Erythroblast (primary cell): Measurements from ENCODE around the gene PDLIM5.

Source experiments
- DNase-seq, 2 experiments: peaks; one replicate each; lab custom pipeline; 2025; lab: John Stamatoyannopoulos, UW
- GATA1 ChIP-seq: IDR thresholded peaks from 2 replicates; pipeline ENCODE4 v1.6.1; 2011; ENCODE audit warnings: low read depth, mild to moderate bottlenecking, control low read depth, low read length, moderate library complexity
- POLR2A ChIP-seq: IDR thresholded peaks from 2 replicates; pipeline ENCODE4 v1.6.1; 2011; ENCODE audit warnings: mild to moderate bottlenecking, low read length

Gene PDLIM5

GRCh38 chr4:94574616-94575015 is 122.9 kb downstream of the PDLIM5 start:
- no peak for DNase-seq
- TF ChIP-seq POLR2A = no peak
- TF ChIP-seq GATA1 = no peak

- DNase-seq = no peak
- TF ChIP-seq GATA1 (no peak), POLR2A (no peak)
Observed at GRCh38 chr4:94575652-94576051, 123.9 kb downstream of the PDLIM5 start.

GRCh38 chr4:94576210-94576609 is 124.5 kb downstream of the PDLIM5 start:
- TF ChIP-seq GATA1 (no peak), POLR2A (no peak)

GRCh38 chr4:94577136-94577535 is 125.4 kb downstream of the PDLIM5 start:
- TF ChIP-seq GATA1 = no peak
- no peak for TF ChIP-seq POLR2A
- no peak for DNase-seq

More at GRCh38 chr4:94576210-94576609, 124.5 kb downstream of the PDLIM5 start:
- no peak for DNase-seq

- no peak for DNase-seq
- TF ChIP-seq GATA1 = no peak
- TF ChIP-seq POLR2A = no peak
Observed at GRCh38 chr4:94578195-94578594, 126.5 kb downstream of the PDLIM5 start.

GRCh38 chr4:94581766-94582165 is 130.0 kb downstream of the PDLIM5 start:
- TF ChIP-seq GATA1 (no peak), POLR2A (no peak)

GRCh38 chr4:94582517-94582916 is 130.8 kb downstream of the PDLIM5 start:
- no peak for DNase-seq
- no peak for TF ChIP-seq POLR2A
- TF ChIP-seq GATA1 = no peak

More at GRCh38 chr4:94581766-94582165, 130.0 kb downstream of the PDLIM5 start:
- DNase-seq = no peak

- no peak for DNase-seq
- no peak for TF ChIP-seq GATA1
- TF ChIP-seq POLR2A = no peak
Observed at GRCh38 chr4:94583914-94584641, 132.3 kb downstream of the PDLIM5 start.

GRCh38 chr4:94588896-94589693 is 137.4 kb downstream of the PDLIM5 start:
- TF ChIP-seq GATA1 = no peak

GRCh38 chr4:94590493-94590892 is 138.8 kb downstream of the PDLIM5 start:
- DNase-seq = no peak

More at GRCh38 chr4:94588896-94589693, 137.4 kb downstream of the PDLIM5 start:
- DNase-seq = no peak

GRCh38 chr4:94591289-94591688 is 139.5 kb downstream of the PDLIM5 start:
- no peak for DNase-seq
- TF ChIP-seq GATA1 (no peak), POLR2A (no peak)

More at GRCh38 chr4:94590493-94590892, 138.8 kb downstream of the PDLIM5 start:
- TF ChIP-seq GATA1 = no peak
- TF ChIP-seq POLR2A = no peak

GRCh38 chr4:94595013-94595412 is 143.3 kb downstream of the PDLIM5 start:
- TF ChIP-seq POLR2A = no peak
- no peak for TF ChIP-seq GATA1
- no peak for DNase-seq

- DNase-seq = peak; percentile 57 to 66
- no peak for TF ChIP-seq GATA1
- no peak for TF ChIP-seq POLR2A
Observed at GRCh38 chr4:94595880-94596483, 144.2 kb downstream of the PDLIM5 start.

- TF ChIP-seq POLR2A = no peak
- TF ChIP-seq GATA1 = no peak
- no peak for DNase-seq
Observed at GRCh38 chr4:94598758-94599157, 147.0 kb downstream of the PDLIM5 start.
